ENCODE measurements around the gene NUDT14.

NUDT14 gene

GRCh38 chr14:105145381-105146180 lies 35.5 kb downstream of the NUDT14 start:
- TF ChIP-seq FOXP2 (optimal IDR thresholded peaks at IDR 0.05; ENCODE audit: borderline replicate concordance, extremely low read depth, extremely low read length, insufficient read depth) = no peak
- TF ChIP-seq REST (IDR thresholded peaks at IDR 0.05; ENCODE audit: insufficient read depth in 1 of 2, low read depth in 2 of 2, low read length in 2 of 2) = no peak
- no peak for TF ChIP-seq SIN3A (IDR thresholded peaks at IDR 0.05; ENCODE audit: borderline replicate concordance, insufficient read depth, low read length)

- no peak for TF ChIP-seq SIN3A (IDR thresholded peaks at IDR 0.05; ENCODE audit: borderline replicate concordance, insufficient read depth, low read length)
- no peak for TF ChIP-seq FOXP2 (optimal IDR thresholded peaks at IDR 0.05; ENCODE audit: borderline replicate concordance, extremely low read depth, extremely low read length, insufficient read depth)
- no peak for TF ChIP-seq TAF1 (IDR thresholded peaks at IDR 0.05; ENCODE audit: borderline replicate concordance, insufficient read depth, low read length)
- no peak for TF ChIP-seq POLR2AphosphoS5 (IDR thresholded peaks at IDR 0.05; ENCODE audit: low read depth, low read length)
- TF ChIP-seq REST (IDR thresholded peaks at IDR 0.05; ENCODE audit: insufficient read depth in 1 of 2, low read depth in 2 of 2, low read length in 2 of 2) = no peak
Observed at GRCh38 chr14:105144666-105145380, 36.3 kb downstream of the NUDT14 start.

GRCh38 chr14:105144026-105144665 lies 37.0 kb downstream of the NUDT14 start:
- no peak for TF ChIP-seq TAF1 (IDR thresholded peaks at IDR 0.05; ENCODE audit: borderline replicate concordance, insufficient read depth, low read length)
- TF ChIP-seq FOXP2 (optimal IDR thresholded peaks at IDR 0.05; ENCODE audit: borderline replicate concordance, extremely low read depth, extremely low read length, insufficient read depth) = no peak
- no peak for TF ChIP-seq REST (IDR thresholded peaks at IDR 0.05; ENCODE audit: insufficient read depth in 1 of 2, low read depth in 2 of 2, low read length in 2 of 2)

GRCh38 chr14:105143451-105144025 lies 37.6 kb downstream of the NUDT14 start:
- TF ChIP-seq POLR2AphosphoS5 (IDR thresholded peaks at IDR 0.05; ENCODE audit: low read depth, low read length) (no peak), SIN3A (IDR thresholded peaks at IDR 0.05; ENCODE audit: borderline replicate concordance, insufficient read depth, low read length) (no peak), TAF1 (IDR thresholded peaks at IDR 0.05; ENCODE audit: borderline replicate concordance, insufficient read depth, low read length) (no peak), REST (IDR thresholded peaks at IDR 0.05; ENCODE audit: insufficient read depth in 1 of 2, low read depth in 2 of 2, low read length in 2 of 2) (no peak), FOXP2 (optimal IDR thresholded peaks at IDR 0.05; ENCODE audit: borderline replicate concordance, extremely low read depth, extremely low read length, insufficient read depth) (no peak)

Data from PFSK-1 (cell line).